ENCODE data around the gene NGEF.
"Not testable (repeated sequence)": the region's sequence is repeated elsewhere in the genome, so short reads cannot be mapped to it uniquely, and the experiment has no call there.

The NGEF gene

GRCh38 chr2:232926431-232926939 is 86.6 kb downstream of the NGEF start:
- FAIRE-seq: no peak

GRCh38 chr2:232925821-232926156 is 87.3 kb downstream of the NGEF start:
- FAIRE-seq: no peak

GRCh38 chr2:232925153-232925820 is 87.8 kb downstream of the NGEF start:
- no peak for FAIRE-seq

- no peak for FAIRE-seq
Measured at GRCh38 chr2:232924433-232924832, 88.6 kb downstream of the NGEF start.

GRCh38 chr2:232920760-232921159 is 92.3 kb downstream of the NGEF start:
- no peak for FAIRE-seq

GRCh38 chr2:232920055-232920454 is 93.0 kb downstream of the NGEF start:
- no peak for FAIRE-seq

- no peak for FAIRE-seq
Measured at GRCh38 chr2:232919141-232919540, 93.9 kb downstream of the NGEF start.

- FAIRE-seq: no peak
Measured at GRCh38 chr2:232913903-232914302, 99.2 kb downstream of the NGEF start.

GRCh38 chr2:232911712-232912277 is 101.3 kb downstream of the NGEF start:
- no peak for FAIRE-seq

GRCh38 chr2:232910376-232910775 is 102.7 kb downstream of the NGEF start:
- no peak for FAIRE-seq

GRCh38 chr2:232908695-232909094 is 104.4 kb downstream of the NGEF start:
- FAIRE-seq: no peak

- FAIRE-seq: not testable (repeated sequence)
Measured at GRCh38 chr2:232907718-232908085, 105.4 kb downstream of the NGEF start.

- not testable (repeated sequence) for FAIRE-seq
Measured at GRCh38 chr2:232906867-232907717, 106.0 kb downstream of the NGEF start.

GRCh38 chr2:232903989-232904388 is 109.1 kb downstream of the NGEF start:
- FAIRE-seq: no peak

- no peak for FAIRE-seq
Measured at GRCh38 chr2:232901736-232902578, 111.1 kb downstream of the NGEF start.

- no peak for FAIRE-seq
Measured at GRCh38 chr2:232900811-232901735, 112.0 kb downstream of the NGEF start.

GRCh38 chr2:232898592-232899543 is 114.2 kb downstream of the NGEF start:
- no peak for FAIRE-seq

- FAIRE-seq: no peak
Measured at GRCh38 chr2:232897598-232898408, 115.3 kb downstream of the NGEF start.

Data from colon (tissue), 2 donors.